GM19468 (cell line): ENCODE measurements around the gene CNN3.

Source experiments
- ATAC-seq: cut with Tn5 transposase; IDR thresholded peaks from one replicate; pipeline ENCODE4 v1.9.1; 2021; ENCODE audit warnings: mild to moderate bottlenecking, moderate library complexity, moderate number of reproducible peaks; ENCODE audit not compliant: unreplicated experiment; ENCODE audit errors: extremely low read depth

Gene CNN3

DNA sequence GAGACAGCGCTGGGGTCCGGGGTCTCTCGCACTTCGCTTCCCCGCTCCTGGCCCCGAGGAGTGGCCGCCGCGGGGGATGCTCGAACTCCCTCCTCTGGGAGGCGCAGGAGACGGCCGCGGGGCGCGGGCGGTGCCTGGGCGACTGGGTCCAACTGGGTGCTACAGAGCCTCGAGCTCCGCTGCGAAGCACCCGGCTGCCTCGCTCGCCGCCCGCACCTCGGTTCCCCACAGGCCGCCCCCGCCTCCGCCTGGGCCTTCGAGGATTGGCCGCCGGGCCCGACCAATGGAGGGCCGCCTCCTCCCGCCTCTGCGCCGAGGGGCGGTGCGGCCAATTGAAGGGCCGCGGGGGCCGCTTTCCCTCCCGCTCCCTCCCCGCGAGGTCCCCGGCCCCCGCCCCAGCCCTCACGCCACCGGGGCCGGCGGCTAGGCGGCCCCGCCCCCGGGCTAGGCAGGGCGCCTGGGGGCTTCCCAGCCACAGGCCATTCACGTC, at the start of gene CNN3:
CNN3 (minus strand) TSS at position 196 of the 490 bp plus-strand sequence. CDS start 216 bp downstream, outside the sequence.
- ATAC-seq = peak; percentile 76

DNA sequence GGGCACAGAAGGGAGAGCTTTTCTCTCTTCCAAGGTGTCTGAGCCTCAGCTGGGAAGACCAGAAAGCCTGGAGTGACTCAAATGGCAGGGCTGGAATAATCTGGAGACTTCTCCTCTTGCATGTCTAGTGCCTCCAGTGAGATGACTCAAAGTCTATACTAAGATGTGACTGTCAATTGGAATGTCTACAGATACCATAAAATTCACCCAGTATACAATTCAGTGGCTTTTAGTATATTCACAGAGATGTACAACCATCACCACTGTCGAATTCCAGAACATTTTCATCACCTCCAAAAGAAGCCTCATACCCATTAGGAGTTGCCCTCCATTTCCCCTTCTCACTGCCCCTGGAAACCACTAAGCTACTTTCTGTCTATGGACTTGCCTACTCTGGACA, 47.9 kb upstream of the CNN3 start:
- no peak for ATAC-seq

DNA sequence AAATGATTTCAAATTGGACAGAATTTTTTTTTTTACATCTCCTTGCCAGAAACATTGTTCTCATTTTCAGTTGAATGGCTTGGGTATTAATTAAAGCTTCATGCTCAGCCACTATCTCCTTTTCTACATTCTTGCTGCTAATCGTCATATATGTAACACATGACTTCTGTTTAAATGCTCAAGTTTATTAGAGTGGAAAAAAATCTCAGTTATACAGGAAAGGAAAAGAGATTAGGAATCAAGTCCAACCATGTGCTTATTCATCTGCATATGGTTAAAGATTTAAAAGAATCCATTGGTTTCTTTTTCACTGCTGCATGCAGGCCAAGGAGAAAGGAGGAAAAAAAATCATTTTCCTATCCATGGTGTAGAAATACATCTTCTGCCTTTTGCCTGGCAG, 47.3 kb upstream of the CNN3 start:
- no peak for ATAC-seq

DNA sequence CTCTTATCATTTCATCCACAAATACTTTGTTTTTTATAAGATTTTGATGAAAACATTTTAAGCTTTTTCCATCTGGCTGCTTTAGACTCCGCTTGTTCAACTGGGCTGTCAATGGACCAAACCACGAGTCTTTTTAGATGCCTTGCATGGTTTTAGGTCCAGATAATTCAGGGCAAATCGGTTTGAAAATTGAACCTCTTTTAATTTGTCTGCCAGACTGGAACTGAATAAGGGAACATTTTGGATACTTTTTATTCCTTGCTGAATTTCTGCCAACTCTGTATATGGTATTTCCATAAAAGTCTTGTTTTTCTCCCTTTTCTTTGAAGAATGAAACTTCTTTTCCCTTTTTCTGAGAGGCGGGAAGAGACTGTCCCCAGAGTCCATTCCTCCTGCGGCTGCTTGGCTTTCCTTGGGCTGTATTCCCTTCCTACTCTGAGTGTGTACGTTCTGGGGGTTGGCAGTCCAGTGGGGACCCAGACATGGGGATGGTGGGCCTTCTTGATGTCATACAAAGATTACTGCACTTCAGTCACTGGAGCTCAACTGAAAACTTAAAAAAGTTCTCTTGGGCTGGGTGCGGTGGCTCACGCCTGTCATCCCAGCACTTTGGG, 46.5 kb upstream of the CNN3 start:
- ATAC-seq = no peak

DNA sequence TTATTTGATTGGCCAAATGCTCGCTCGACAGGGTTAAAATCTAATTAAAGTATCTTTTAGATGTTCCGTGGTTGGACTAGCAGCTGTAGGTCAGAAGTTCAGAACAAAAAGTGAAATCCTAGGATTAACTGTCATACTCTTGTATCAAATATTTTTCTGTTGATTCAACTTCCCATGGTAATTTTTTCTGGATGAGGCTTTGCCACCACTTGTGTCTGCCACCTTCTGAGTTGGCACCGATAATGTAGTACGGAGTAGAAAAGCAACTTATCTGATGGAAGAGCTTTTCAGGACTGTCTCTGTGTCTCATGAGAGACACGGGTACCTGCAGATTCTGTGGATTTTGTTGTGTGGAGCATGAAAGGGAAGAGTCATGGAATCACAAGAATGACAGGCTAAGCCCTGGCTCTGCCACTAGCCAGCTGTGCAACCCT, 44.6 kb upstream of the CNN3 start:
- no peak for ATAC-seq

DNA sequence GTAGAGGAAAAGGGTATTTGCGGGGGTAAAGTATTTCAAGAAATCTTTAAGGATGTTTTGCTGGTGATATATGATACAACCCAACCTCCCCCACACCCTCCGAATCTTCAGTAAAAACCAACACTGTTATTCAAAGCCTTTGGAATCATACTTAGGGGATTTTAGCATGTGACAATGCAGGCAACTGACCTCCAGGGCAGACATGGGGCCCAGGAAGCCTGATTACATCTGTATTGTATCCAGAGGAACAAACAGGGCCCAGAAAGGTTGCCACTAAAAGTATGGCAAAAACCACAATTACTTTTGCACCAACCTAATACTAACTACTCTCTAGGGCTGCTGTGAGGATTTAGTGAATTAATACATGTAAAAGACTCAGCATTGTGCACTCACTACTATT, 43.9 kb upstream of the CNN3 start:
- ATAC-seq = no peak

DNA sequence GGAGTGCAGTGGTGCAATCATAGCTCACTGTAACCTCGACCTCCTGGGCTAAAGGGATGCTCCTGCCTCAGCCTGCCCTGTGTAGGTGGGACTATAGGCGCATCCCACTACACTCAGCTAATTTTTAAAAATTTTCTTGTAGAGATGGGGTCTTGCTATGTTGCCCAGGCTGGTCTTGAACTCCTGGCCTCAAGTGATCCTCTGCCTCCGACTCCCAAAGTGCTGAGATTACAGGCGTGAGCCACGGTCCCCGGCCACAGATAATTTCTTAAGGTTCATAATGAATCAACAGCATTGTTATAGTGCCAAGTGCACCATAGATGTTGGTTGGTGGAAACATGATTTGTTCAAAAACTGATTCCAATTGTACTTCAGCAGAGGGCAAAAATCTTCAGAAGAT, 42.2 kb upstream of the CNN3 start:
- ATAC-seq = no peak

DNA sequence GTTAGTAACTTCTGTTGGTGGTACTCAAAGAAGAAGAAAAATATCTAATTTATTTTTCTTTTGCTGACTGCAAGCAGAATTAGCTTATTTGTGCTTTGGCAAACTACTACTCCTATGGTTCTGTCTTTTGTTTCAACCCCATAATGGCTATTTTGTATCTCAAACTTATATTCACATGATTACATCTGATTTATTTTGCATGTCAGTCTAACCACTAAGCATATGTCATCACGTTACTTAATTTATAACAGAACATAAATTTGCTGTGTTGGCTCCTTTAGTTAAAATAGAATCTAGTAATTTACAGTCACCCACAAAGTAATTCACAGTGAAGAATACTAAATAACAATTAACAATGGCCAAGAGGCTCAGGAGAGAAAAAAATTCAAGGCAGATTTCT, 39.1 kb upstream of the CNN3 start:
- no peak for ATAC-seq

DNA sequence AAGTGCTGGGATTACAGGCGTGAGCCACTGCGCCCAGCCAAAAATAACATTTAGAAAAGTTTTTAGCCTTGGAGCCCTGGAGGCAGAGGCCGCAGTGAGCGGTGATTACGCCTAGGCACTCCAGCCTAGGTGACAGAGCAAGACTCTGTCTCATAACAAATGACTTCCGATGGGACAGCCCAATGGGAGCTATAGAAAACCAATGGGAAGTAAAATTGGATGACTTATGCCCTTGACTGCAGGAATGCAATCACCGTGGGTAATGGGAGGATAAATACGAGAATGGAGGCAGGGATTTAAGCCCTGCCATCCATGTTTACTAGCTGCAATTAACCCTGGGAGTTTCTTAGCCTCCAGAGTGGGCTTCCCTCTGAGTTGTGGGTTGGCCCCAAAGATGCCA, 37.0 kb upstream of the CNN3 start:
- ATAC-seq = no peak

DNA sequence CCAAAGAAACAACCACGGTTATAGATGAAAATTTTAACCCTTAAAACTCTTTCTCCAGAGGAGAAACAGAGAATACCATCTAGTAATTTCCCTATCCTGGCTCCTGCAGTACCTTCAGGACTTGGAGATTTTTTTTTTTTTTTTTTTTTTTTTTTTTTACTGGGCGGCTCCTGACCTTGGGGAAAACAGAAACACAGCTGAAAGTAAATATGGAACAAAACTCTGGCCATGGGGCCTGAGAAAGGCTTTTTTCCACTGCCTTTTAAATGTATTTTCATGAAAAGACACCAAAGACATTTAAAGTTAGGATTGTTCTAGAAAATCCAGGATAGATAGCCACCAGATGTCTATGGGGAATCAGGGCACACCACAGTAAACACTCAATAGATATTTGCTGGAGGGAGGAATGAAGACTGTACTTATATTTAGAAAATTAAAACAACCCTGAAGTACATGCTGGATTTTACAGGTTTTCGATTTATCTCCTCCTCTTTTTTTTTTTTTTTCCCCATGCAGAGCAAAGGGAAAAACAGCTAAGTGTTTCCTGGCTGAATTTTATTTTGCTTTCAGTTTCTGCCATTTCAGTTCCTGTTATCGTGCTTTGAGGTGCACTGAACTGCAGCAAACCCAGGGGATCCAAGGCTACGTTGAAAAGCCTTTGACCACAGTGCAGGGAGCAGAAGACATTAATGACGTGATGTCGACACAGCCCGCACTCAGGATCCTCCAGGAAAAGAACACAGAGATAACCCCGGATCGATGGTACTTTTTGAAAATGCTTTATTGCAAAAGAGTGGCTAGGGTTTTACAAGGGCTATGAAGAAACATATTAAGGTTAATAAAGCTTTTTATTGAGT, 35.7 kb upstream of the CNN3 start:
- ATAC-seq = peak; percentile 93

DNA sequence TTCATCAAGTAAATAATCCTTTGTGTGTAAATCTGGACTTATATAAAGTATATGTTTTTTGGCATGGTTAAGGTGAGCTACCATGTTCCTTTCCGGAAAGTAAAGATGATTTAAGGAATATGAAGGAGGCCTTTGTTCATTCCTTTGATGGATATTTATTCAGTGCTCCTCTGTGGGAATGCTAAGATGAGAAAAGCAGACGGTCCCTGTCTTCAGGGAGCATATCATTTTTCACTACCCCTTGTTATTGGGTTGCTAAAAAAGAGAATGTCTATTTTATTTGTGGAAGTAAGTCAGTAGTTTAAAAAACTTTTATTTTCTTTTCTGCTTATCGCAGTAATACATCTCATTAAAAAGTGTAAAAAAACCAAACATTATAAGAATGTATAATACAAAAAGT, 35.1 kb upstream of the CNN3 start:
- ATAC-seq = no peak

DNA sequence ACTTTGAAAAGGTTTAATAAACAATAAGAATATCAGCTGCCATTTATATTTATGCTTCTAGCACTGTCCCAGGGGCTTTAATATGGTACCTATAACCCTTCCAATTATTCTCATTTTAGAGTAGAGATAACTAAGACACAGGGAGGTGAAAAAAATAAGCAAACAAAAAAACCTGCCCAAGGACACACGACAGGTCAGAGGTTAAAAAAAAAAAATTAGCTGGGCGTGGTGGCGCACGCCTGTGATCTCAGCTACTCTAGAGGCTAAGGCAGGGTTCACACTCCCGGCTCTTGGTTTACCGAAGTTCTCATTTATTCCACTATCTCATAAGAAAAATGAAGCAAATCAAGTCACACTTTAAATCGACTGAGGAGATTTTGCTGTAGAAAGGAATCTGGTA, 34.7 kb upstream of the CNN3 start:
- ATAC-seq = no peak

DNA sequence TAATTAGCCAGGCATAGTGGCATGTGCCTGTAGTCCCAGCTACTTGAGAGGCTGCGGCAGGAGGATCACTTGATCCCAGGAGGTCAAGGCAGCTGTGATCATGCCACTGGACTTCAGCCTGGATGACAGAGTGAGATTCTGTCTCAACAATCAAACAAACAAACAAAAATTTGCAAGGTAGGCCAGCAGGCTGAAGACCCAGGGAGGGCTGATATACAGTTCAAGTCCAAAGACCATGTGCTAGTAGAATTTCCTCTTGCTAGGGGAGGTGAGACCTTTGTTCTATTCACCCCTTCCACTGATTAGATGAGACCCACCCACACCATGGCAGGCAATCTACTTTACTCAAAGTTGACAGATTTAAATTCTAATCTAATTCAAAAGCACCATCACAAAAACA, 31.2 kb upstream of the CNN3 start:
- no peak for ATAC-seq

DNA sequence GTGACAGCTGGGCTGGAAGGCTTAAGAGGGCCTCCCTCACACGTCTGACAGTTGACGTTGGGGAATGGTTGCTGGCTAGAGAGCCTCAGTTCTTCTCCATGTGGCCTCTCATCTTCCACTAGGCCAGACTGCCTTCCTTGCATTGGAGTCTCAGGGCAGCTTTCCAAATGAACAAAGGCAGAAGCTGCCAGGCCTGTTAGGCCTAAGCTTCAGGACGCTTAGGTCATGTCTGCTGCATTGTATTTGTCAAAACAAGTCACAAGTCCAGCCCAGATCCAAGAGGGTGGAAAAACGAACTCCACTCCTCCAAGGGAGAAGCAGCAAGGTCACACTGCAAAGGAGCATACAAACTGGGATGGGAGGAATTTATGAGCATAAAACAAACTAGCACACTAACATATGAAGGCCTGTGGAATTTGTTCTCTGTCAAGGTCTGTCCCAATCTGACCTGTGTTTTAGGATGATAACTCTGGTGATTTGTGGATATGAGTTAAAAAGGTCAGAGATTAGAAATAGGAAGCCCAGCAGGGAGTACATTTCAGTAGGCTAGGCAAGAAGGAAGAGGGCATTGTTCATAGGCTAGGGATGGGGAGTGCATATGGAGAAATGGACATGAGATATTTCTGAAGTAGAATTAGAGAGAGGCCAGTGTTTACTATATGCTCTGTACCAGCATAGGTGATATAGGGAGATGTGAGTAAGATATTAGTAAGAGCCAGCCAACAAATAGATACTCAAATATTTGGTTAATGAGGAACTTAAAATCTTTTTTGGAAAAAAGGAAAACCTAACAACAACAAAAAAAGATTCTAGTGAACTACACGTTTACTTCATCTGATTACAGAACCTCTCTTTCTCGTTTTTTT, 29.1 kb upstream of the CNN3 start:
- no peak for ATAC-seq

DNA sequence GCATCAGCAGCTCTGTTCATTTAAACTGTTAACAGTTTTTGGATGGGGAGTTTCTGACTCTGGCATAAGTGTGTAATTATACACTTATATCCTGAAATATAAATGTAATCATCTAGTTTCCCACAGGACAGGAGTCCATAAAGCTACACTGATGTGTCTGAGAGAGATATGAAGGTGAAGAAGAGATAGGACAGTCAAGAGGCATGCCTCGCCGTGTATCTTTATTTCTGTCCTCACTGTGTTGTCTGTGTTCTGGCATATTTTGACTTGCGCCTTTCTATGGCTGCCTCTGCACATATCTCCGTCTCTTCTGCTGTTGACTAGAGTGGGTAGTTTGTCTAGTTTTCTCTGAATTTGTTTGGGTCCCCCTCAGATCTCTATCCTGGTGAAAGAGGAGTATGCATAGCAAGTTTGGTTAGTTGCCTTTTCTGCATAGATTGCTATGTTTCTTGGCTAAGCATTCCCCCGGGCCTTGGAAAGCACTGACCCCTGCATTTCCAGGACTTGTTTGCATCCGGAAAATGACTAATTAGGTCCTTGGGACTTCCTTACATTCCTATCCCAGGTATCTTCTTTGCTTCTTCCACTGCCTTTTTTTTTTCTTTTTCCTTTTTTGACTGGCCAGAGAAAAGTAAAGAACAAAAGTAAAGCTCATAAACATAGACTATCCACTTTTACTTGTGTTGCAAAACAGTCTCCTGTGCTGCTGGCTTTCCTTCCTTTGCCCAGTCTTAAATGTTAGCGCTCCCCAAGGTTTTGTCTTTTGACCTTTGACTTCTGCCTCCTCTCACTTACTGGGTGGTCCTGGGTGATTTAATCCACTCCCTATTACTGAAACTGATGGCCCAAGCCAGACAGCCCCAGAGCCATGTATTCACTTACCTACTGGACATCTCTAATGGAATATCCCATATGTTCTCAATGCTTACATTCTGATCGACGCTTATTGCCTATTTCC, 27.6 kb upstream of the CNN3 start:
- ATAC-seq = no peak

DNA sequence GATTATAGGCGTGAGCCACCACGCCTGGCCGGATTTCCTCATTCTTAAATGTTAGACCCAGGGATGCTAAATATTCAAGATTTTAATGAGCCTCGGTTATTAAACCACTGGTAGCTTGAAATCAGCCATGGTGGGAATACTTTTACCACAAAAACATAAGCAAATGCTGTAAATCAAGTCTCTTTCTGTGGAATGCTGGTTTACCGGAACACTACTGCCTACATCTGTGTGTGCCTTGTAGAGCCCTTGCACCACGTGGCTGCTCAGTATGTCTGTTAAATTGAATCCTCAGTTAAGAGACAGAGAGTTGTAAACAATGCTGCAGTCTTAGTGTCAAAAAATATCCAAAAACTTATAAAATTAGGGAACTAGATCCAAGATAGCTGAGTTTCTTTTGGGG, 26.8 kb upstream of the CNN3 start:
- no peak for ATAC-seq

DNA sequence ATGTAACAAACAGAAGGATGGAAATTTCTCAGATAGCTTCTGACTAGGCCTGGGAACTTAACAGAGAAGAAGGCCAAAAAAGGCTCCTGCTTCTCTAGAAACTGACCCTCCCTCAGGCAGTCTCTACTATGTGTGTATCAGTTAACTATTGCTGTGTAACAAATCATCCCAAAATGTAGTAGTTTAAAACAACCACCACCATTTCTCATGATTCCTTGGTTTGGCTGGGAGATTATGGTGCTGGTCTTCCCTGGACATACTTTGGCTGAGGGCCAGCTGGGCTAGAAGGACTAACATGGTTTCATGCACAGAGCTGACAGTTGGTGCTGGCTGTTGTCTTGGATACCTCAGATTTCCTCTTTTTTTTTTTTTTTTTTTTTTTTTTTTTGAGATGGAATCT, 26.2 kb upstream of the CNN3 start:
- no peak for ATAC-seq

DNA sequence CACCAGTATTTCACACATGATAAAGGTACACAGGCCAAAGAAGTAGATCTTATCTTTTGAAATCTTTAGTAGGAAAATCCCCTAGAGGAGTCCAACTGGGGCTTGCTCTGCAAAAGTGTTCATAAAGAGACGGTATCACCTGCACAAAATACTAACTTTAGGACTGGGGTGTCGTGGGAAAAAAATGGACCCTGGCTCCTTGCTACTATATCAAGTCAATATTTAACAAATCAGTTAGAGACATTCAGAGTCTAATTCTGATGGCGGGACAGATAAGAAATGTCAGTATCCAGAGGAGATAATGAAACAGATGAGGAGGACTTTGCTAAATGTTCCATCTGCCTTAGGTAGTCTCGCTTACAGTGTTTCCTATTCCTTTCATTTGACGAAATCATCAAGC, 25.6 kb upstream of the CNN3 start:
- ATAC-seq = no peak

DNA sequence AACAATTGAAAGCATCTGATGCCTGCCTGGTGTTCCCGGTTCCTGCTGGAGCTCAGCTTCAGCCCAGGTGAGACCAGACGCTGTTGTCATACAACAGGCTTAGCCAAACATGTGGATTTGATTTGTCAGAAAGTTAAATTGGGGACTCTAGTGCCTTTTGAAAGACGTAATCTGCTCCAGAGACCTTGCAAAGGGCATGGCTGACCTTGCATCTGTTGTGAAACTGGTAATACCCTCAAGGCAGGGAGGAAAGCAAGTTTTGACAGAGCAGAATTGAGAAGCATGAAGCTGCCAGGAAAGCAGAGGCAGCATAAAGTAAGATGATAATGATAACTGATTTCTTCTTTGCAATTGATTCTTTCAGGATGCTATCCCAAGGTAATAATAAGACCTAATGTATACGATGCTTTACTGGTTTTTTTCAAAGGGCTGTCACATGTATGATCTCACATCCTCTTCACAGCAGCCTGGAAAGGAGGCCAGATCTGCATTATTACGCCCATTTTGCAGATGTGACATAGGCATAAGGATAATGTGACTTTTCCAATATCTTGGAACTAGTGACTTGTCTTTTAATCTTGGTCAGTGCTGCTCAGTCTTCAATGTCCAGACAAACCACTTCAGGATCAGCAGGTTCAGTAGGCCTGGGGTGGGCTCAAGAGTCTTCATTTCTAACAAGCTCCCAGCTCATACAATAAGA, 24.7 kb upstream of the CNN3 start:
- no peak for ATAC-seq
